ENCODE data around the gene CACNA1G. TPM values are rescaled to one million over a fixed set of nuclear protein-coding genes. Genes with fewer than 3 reads are reported as not detected.

The CACNA1G gene
- total RNA-seq, 1 donor from 2014 or later: 0.27 TPM

GRCh38 chr17:50517504-50518383, 42.8 kb upstream of the CACNA1G start:
- Histone ChIP-seq H3K4me3 (ENCODE audit: insufficient read depth, low read depth, low read length) (no peak overlapping the region), H3K79me2 (ENCODE audit: insufficient read depth, low read length) (no peaks in the 10 kb centered on the region), H3K36me3 (ENCODE audit: insufficient read depth, low read length) (no peaks in the 10 kb centered on the region), H2AFZ (ENCODE audit: low read depth, low read length) (no peak overlapping the region), H4K20me1 (ENCODE audit: insufficient read depth, low read length) (no peaks in the 10 kb centered on the region), H3K4me2 (ENCODE audit: low read length) (no peak overlapping the region), H3K27me3 (ENCODE audit: insufficient read depth, low read length) (peaks cover 2% of the 10 kb centered on the region), H3K4me1 (ENCODE audit: insufficient read depth, low read length) (no peaks in the 10 kb centered on the region), H3K9ac (ENCODE audit: low read length) (no peak overlapping the region), H3K9me3 (ENCODE audit: insufficient read depth, low read depth, low read length) (no peaks in the 10 kb centered on the region), H3K27ac (ENCODE audit: low read depth, low read length) (no peak overlapping the region)
- TF ChIP-seq CTCF (IDR thresholded peaks at IDR 0.05; ENCODE audit: insufficient read depth, low read depth, low read length): no peak
- TF ChIP-seq EZH2 (IDR thresholded peaks at IDR 0.05; ENCODE audit: insufficient read depth, low read length): no peak
- peaks cover 12% of the 10 kb centered on the region for H3K27me3 Mint-ChIP-seq (ENCODE audit: low read depth, unreplicated experiment)
- no peak overlapping the region for H3K4me3 Mint-ChIP-seq (ENCODE audit: unreplicated experiment)
- DNase-seq (ENCODE audit: low read depth) (no peak), FAIRE-seq (no peak)
- H3K27ac Mint-ChIP-seq (ENCODE audit: unreplicated experiment): no peak overlapping the region
- no peaks in the 10 kb centered on the region for H3K36me3 Mint-ChIP-seq (ENCODE audit: low read depth, unreplicated experiment)
- no peaks in the 10 kb centered on the region for H3K9me3 Mint-ChIP-seq (ENCODE audit: unreplicated experiment)
- peaks cover 12% of the 10 kb centered on the region for H3K4me1 Mint-ChIP-seq (ENCODE audit: low read depth, unreplicated experiment)

GRCh38 chr17:50518384-50519023, 42.0 kb upstream of the CACNA1G start:
- FAIRE-seq (no peak), DNase-seq (ENCODE audit: low read depth) (no peak)
- Histone ChIP-seq H3K9ac (ENCODE audit: low read length) (no peak overlapping the region), H4K20me1 (ENCODE audit: insufficient read depth, low read length) (no peaks in the 10 kb centered on the region), H3K27ac (ENCODE audit: low read depth, low read length) (no peak overlapping the region), H3K27me3 (ENCODE audit: insufficient read depth, low read length) (peaks cover 2% of the 10 kb centered on the region), H3K9me3 (ENCODE audit: insufficient read depth, low read depth, low read length) (no peaks in the 10 kb centered on the region), H3K36me3 (ENCODE audit: insufficient read depth, low read length) (no peaks in the 10 kb centered on the region), H3K4me2 (ENCODE audit: low read length) (no peak overlapping the region), H2AFZ (ENCODE audit: low read depth, low read length) (no peak overlapping the region), H3K4me3 (ENCODE audit: insufficient read depth, low read depth, low read length) (no peak overlapping the region), H3K79me2 (ENCODE audit: insufficient read depth, low read length) (no peaks in the 10 kb centered on the region), H3K4me1 (ENCODE audit: insufficient read depth, low read length) (no peaks in the 10 kb centered on the region)
- Mint-ChIP-seq H3K36me3 (ENCODE audit: low read depth, unreplicated experiment) (no peaks in the 10 kb centered on the region), H3K27ac (ENCODE audit: unreplicated experiment) (no peak overlapping the region), H3K4me1 (ENCODE audit: low read depth, unreplicated experiment) (peaks cover 14% of the 10 kb centered on the region), H3K4me3 (ENCODE audit: unreplicated experiment) (no peak overlapping the region), H3K27me3 (ENCODE audit: low read depth, unreplicated experiment) (peaks cover 14% of the 10 kb centered on the region), H3K9me3 (ENCODE audit: unreplicated experiment) (no peaks in the 10 kb centered on the region)
- no peak for TF ChIP-seq CTCF (IDR thresholded peaks at IDR 0.05; ENCODE audit: insufficient read depth, low read depth, low read length)
- TF ChIP-seq EZH2 (IDR thresholded peaks at IDR 0.05; ENCODE audit: insufficient read depth, low read length): no peak
